GM21360 (cell line): Measurements from ENCODE around the gene ADM2.
"Not testable (repeated sequence)": the region's sequence is repeated elsewhere in the genome, so short reads cannot be mapped to it uniquely, and the experiment has no call there.

ENCODE experiments used
- ATAC-seq: cut with Tn5 transposase; IDR thresholded peaks from one replicate; pipeline ENCODE4 v1.9.1; 2021; ENCODE audit warnings: mild to moderate bottlenecking, moderate library complexity; ENCODE audit not compliant: unreplicated experiment

ADM2 gene

GRCh38 chr22:50505276-50505775 is 24.0 kb downstream of the ADM2 start:
- ATAC-seq, result no peak

GRCh38 chr22:50505776-50506610 is 24.6 kb downstream of the ADM2 start:
- ATAC-seq, result no peak

DNA sequence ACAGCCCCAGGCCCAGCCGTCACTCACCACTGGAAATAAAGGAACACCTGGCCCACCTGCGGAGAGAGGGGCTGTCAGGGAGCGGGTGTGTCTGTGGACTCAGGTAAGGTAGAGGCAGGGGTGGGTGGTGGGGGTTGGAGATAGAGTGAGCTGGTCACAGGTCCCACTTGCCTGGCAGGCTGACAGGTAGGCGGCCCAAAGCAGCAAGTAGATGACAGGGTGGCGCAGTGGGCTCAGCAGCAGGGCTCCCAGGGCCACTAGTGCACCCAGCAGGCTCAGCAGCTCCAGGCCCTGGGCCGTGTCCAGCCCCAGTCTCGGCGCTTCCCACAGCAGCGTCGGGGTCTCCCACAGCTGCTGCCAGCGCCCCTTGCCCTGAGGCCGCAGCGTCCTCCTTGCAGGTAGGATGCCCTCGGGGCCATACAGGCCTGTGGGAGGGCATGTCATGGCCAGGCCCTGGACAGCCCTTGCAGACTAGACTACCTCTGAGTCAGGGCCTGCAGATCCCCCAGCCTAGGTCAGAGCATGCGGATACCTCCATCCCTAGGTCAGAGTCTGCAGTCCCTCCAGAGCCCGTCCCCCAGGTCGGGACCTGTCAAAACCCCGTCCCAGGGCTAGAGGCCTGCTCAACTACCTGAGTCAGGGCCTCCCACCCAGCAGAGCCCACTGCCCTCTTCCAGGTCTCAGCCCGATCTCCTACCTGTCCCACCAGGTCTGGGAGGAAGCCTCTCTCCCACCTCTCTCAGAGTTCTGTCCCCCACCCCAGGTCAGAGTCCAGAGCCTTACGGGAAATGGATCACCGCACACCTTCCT is 25.5 kb downstream of the ADM2 start:
- no peak for ATAC-seq

DNA sequence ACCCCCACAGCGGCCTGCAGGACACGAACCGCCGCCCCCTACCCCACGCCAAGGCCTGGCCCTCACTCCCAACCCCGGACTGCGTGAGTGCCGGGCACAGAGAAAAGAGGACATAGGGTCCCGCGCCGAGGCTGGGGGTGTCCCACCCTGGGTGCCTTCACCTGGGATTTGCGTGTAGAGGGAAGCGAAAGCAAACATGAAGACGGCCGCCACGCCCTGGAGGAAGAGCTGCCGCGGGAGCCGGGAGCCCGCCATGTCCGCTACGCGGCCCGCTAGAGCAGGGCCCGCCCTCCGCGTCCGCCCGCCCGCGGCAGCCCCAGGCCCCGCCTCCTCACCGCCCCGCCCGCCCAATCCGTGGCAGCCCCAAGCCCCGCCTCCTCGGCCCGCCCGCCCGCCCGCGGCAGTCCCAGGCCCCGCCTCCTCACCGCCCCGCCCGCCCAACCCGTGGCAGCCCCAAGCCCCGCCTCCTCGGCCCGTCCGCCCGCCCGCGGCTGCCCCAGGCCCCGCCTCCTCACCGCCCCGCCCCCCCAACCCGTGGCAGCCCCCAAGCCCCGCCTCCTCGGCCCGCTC is 26.2 kb downstream of the ADM2 start, which contains the start of gene LMF2:
TSS of gene LMF2 (minus strand) at position 282 of the 570 bp plus-strand sequence. CDS start at position 255, 27 bp downstream.
- ATAC-seq, result peak; percentile 48

DNA sequence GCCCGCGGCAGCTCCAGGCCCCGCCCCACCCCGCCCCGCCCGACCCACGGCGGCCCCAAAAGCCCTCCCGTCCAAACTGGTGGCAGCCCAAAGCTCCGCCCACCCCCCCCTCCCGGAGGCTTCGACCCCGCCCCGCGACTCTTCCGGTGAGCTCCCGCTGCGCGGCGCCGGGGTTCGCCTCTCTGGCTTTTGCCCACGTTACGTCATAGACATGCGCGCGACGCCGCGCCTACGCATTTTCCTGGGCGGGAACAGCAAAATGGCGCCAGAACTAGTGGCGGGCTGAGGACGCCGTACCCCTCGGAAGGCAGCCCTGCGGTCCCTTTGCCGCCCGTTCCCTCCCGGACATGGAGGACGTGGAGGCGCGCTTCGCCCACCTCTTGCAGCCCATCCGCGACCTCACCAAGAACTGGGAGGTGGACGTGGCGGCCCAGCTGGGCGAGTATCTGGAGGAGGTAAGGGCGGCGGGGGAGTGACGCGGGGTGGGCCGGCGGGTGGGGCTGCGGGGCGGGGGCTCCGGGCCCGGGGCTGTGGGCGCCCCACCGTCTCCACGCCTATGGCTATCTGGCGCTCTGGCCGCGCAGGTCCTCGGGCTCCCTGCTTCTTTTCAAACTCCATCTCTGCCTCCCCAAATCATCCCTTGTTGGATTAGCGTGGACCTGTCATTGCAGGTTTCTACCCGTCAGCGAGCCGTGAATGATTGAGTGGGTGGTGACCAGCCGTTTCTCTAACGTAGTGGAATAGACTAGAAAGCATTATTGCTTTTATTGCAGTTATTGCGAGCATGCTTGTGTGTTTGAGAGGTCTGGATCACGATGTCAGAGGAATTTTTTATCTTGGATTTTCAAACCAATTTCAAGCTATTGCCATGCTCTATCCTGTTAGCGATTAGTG is 26.9 kb downstream of the ADM2 start, which contains the start of gene NCAPH2:
TSS of gene NCAPH2 (plus strand) at position 234 of the 894 bp plus-strand sequence. CDS start at position 348, 114 bp downstream.
- ATAC-seq, result peak; percentile 59

DNA sequence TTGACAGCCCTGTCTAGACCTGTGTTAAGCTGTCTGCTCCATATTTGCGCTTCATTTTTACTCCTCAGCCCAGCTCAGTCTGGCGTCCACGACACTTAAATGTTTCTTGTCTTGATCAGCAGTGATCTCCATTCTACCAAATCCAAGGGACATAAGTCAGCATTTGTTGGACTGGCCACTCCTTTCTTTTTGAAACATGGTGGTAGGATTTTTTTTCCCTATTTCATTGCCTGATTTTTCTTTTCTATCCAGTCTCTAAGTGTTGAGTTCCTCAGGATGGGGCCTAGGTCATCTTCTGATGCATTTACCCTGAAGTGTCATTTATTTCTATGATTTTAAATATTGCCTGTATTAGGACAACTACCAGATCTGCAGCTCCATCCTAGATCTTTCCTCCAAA is 27.6 kb downstream of the ADM2 start:
- no peak for ATAC-seq

DNA sequence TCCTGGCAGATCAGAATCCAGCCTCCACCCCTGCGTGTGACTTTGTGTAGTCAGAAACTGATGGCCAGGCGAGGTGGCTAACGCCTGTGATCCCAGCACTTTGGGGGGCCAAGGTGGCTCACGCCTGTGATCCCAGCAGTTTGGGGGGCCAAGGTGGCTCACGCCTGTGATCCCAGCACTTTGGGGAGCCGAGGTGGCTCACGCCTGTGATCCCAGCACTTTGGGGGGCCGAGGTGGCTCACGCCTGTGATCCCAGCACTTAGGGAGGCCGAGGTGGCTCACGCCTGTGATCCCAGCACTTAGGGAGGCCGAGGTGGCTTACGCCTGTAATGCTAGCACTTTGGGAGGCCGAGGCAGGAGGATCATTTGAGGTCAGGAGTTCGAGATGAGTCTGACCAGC is 31.8 kb downstream of the ADM2 start:
- no peak for ATAC-seq

GRCh38 chr22:50516068-50516467 is 34.7 kb downstream of the ADM2 start:
- ATAC-seq, result no peak

DNA sequence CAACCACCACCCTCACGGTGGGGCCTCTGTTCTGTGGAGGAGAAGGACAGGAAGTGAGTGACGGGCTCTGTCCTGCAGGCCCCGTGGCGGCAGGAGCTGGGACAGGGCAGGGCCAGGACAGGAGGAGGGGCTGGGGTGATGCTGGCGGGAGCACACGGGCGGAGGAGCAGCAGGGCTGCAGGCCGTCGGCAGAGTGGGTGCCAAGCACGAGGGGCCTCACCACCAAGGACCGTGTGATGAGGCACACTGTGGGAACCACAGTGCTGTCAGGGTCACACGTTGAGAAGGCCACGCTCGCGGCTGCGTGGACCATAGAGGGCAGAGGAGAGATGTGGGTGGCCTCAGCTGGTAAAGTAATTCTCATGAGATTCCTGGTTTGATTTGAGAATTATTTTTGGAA is 35.5 kb downstream of the ADM2 start:
- no peak for ATAC-seq

- no peak for ATAC-seq
Observed at GRCh38 chr22:50517495-50518260, 36.3 kb downstream of the ADM2 start.

DNA sequence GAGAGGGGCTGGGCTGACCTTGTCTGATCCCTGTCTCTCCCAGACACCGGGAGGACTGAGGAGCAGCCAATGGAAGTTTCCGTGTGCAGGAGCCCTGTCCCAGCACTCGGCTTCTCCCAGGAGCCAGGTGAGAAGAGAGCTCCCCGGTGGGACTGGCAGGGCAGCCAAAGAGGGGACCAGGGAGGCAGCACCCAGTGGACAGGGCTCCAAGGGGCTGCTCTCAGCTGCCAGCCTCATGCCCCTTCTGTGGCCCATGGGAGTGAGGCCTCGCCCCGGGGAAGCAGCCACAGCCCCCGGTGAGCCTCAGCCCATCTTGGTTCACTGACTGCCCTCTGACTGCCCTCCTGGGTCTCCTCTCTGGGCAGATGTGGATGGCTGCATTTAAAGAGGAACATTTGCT is 37.3 kb downstream of the ADM2 start:
- no peak for ATAC-seq

GRCh38 chr22:50519151-50519550 is 37.8 kb downstream of the ADM2 start:
- ATAC-seq, result no peak

DNA sequence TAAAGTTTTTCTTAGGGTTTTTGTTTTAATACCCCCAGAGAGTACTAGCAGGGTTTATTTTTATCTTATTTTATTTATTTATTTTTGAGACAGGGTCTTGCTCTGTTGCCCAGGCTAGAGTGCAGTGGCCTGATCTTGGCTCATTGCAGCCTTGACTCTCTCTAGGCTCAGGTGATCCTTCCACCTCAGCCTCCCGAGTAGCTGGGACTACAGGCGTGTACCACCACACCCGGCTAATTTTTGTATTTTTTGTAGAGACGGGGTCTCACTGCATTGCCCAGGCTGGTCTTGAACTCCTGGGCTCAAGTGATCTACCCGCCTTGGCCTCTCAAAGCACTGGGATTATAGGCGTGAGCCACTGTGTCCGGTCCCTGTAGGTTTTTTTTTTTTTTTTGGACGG is 38.8 kb downstream of the ADM2 start:
- ATAC-seq, result not testable (repeated sequence)

DNA sequence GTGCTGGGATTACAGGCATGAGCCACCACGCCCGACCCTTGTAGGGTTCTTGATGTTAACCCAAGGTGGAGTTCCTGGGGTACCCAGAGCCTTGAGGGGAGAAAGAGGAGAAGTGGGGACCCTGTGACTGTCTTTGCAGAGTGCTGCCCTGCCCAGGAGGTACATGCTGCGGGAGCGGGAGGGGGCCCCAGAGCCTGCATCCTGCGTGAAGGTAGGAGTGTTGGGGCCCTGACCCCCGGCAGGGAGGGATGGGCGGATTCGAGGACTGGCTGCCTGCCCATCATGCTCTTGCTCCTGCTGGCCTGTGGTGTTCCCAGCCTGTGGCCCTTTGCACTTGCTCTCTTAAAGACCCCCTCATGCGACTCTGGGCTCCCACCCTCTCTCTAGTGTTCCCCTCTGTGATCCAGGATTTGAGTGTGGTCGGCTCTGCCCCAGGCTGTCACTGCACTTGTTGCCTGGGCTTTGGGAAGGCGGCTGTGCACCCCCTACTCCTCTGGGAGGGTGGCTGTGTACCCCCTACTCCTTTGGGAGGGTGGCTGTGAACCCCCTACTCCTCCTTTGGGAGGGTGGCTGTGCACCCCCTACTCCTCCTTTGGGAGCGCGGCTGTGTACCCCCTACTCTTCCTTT is 39.6 kb downstream of the ADM2 start:
- no peak for ATAC-seq

DNA sequence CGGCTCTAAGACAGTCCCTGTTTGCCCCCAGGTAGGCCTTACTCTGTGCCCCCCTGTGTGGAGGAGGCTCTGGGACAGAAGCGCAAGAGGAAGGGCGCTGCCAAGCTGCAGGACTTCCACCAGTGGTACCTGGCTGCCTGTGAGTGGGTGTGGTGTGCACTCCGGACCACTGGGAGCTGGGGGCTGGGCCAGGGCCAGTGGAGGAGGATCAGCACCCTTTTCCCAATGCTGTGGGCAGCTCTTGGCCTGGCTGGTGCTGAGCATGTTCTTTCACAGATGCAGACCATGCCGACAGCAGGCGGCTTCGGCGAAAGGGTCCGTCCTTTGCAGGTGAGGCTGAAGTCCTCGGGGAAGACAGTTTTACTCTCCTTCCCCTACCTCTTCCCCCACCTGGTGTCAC is 40.4 kb downstream of the ADM2 start:
- ATAC-seq, result no peak

DNA sequence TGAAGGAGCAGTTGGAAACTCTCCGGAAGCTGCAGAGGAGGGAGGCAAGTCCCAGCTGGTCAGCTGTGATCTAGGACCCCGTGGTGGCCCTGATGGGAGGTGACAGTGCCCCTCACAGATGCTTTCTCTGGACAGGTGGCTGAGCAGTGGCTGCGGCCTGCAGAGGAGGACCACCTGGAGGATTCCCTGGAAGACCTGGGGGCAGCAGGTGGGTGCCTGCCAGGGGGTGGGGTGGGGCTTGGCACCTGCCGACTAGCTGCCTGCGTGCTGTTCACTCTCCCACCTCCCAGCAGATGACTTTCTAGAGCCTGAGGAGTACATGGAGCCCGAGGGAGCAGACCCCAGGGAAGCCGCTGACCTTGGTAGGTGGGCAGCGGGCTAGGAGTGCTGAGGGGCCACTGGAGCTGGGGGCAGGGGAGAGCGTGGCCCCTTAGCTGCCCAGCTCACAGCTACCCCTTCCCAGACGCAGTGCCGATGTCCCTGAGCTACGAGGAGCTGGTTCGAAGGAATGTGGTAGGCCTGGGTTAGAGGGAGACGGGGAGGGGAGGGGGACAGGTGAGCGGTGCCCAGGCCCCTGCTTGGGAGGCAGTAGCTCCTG is 41.0 kb downstream of the ADM2 start:
- ATAC-seq, result no peak

DNA sequence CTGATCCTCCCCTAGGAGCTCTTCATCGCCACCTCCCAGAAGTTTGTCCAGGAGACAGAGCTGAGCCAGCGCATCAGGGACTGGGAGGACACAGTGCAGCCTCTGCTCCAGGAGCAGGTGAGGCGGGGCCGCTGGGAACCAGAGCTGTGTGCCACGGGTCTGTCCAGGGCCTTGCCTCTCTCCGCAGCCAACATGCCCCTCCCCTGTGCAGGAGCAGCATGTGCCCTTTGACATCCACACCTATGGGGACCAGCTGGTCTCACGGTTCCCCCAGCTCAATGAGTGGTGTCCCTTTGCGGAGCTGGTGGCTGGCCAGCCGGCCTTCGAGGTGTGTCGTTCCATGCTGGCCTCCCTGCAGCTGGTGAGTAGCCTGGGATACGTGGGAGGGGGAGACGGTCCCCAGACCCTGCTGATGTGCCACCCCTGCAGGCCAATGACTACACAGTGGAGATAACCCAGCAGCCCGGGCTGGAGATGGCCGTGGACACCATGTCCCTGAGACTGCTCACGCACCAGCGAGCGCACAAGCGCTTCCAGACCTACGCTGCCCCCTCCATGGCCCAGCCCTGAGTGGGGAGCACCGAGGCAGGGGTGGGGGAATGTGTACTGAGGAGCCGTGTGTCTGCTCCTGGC is 41.6 kb downstream of the ADM2 start:
- ATAC-seq, result no peak

DNA sequence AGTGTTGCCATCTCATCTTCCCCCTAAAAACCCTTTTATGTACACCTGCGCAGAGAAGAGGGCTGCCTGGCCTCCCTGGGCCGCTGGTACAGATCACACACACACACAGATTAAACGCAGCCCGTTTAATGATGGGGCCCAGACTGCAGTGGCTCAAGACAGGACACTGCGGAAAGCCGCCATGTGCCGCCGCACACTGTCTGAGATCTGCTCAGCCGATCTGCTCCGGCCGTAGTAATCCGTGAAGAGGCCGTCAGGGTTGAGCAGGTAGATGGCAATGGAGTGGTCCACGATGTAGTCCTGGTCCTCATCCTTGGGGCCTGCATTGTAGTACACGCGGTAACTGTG is 42.1 kb downstream of the ADM2 start:
- ATAC-seq, result no peak
